ENCODE data around the gene ATG10. TPM values are rescaled to one million over a fixed set of nuclear protein-coding genes. Genes with fewer than 3 reads are reported as not detected.
A peak's percentile ranks its signal among the peaks of the same experiment; 100 is the strongest.
"Not testable (repeated sequence)": the region's sequence is repeated elsewhere in the genome, so short reads cannot be mapped to it uniquely, and the experiment has no call there.

Gene ATG10
- total RNA-seq, 4 donors from 2014 or later: 6.0 to 16.4 (median 10.2) TPM

DNA sequence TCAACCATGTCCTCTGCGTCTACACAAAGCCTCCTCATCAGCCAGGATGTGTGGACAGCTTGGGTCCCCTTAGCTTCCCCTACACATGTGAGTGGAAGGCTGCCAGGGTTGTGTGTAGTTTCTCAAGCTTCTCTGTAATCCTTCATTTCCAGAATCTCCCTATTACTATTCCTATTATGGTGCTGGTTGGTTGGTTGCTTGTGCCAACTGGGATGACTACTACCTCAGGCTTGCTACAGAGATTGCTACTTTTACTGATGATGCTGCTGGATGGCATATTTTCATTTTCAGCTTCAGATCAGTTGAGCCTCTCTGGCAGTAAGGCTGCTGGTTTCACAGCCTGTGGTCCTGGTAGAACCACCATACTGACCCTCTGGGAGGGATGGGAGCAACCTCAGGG, 39.9 kb downstream of the ATG10 start:
- Histone ChIP-seq H3K27me3 (no peaks in the 10 kb centered on the region), H3K27ac (no peak overlapping the region), H3K4me3 (no peak overlapping the region), H3K36me3 (no peaks in the 10 kb centered on the region), H3K4me1 (no peaks in the 10 kb centered on the region), H3K9me3 (peaks cover 0 to 17% (median 0%) of the 10 kb centered on the region in 3 donors)
- TF ChIP-seq EP300 (IDR thresholded peaks at IDR 0.05): no peak
- peak; percentile 46 for TF ChIP-seq POLR2AphosphoS5 (IDR thresholded peaks at IDR 0.05)
- TF ChIP-seq POLR2A (IDR thresholded peaks at IDR 0.05): no peak
- TF ChIP-seq, protein P1, sequence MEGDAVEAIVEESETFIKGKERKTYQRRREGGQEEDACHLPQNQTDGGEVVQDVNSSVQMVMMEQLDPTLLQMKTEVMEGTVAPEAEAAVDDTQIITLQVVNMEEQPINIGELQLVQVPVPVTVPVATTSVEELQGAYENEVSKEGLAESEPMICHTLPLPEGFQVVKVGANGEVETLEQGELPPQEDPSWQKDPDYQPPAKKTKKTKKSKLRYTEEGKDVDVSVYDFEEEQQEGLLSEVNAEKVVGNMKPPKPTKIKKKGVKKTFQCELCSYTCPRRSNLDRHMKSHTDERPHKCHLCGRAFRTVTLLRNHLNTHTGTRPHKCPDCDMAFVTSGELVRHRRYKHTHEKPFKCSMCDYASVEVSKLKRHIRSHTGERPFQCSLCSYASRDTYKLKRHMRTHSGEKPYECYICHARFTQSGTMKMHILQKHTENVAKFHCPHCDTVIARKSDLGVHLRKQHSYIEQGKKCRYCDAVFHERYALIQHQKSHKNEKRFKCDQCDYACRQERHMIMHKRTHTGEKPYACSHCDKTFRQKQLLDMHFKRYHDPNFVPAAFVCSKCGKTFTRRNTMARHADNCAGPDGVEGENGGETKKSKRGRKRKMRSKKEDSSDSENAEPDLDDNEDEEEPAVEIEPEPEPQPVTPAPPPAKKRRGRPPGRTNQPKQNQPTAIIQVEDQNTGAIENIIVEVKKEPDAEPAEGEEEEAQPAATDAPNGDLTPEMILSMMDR (IDR thresholded peaks at IDR 0.05): no peak
- WGBS, 2 donors (ENCODE audit: low coverage in 1 of 2): 88 to 100% methylated on average over 1 of the region's 1 CpG
- no peak for ATAC-seq

DNA sequence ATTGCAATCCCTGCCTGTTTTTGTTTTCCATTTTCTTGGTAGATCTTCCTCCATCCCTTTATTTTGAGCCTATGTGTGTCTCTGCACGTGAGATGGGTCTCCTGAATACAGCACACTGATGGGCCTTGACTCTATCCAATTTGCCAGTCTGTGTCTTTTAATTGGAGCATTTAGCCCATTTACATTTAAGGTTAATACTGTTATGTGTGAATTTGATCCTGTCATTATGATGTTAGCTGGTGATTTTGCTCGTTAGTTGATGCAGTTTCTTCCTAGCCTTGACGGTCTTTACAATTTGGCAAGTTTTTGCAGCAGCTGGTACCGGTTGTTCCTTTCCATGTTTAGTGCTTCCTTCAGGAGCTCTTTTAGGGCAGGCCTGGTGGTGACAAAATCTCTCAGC, 42.8 kb downstream of the ATG10 start:
- WGBS, 2 donors (ENCODE audit: low coverage in 1 of 2): 94 to 100% methylated on average over 3 to 4 of the region's 4 CpGs
- not testable (repeated sequence) for H3K27ac ChIP-seq

DNA sequence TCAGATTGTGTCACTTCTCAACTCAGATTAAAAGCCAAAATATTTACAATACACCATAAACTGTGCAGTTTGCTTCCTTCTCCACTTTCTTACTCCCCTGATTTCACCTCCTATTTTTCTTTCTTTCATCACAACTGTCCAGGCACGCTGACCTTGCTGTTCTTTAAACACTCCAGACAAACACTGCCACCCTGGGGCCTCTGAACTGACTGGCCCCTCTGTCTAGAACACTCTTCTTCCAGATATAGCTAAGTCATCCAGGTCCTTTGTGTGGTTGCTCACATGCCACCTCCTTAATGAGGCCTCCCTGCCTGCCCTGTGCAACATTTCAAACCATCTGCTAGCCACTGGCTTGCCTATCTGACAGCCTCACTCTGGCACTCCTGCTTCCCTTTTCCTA, 46.6 kb downstream of the ATG10 start:
- Histone ChIP-seq H3K27ac (no peak overlapping the region), H3K4me3 (no peak overlapping the region), H3K9me3 (peaks cover 0 to 18% (median 0%) of the 10 kb centered on the region in 3 donors), H3K4me1 (peaks cover 0 to 10% (median 0%) of the 10 kb centered on the region in 3 donors), H3K27me3 (no peaks in the 10 kb centered on the region), H3K36me3 (no peaks in the 10 kb centered on the region)
- no peak for ATAC-seq
- WGBS, 2 donors (ENCODE audit: low coverage in 1 of 2): 33 to 75% methylated on average over 1 of the region's 1 CpG
- TF ChIP-seq, protein P1 (IDR thresholded peaks at IDR 0.05): no peak
- TF ChIP-seq EP300 (IDR thresholded peaks at IDR 0.05) (no peak), POLR2A (IDR thresholded peaks at IDR 0.05) (no peak), POLR2AphosphoS5 (IDR thresholded peaks at IDR 0.05) (no peak)

More for the DNA sequence above, 42.8 kb downstream of the ATG10 start:
- not testable (repeated sequence) for H3K36me3 ChIP-seq, H3K27me3 ChIP-seq, ATAC-seq, H3K4me3 ChIP-seq, H3K4me1 ChIP-seq
- H3K9me3 ChIP-seq: peaks cover 0 to 18% (median 0%) of the 10 kb centered on the region in 3 donors

DNA sequence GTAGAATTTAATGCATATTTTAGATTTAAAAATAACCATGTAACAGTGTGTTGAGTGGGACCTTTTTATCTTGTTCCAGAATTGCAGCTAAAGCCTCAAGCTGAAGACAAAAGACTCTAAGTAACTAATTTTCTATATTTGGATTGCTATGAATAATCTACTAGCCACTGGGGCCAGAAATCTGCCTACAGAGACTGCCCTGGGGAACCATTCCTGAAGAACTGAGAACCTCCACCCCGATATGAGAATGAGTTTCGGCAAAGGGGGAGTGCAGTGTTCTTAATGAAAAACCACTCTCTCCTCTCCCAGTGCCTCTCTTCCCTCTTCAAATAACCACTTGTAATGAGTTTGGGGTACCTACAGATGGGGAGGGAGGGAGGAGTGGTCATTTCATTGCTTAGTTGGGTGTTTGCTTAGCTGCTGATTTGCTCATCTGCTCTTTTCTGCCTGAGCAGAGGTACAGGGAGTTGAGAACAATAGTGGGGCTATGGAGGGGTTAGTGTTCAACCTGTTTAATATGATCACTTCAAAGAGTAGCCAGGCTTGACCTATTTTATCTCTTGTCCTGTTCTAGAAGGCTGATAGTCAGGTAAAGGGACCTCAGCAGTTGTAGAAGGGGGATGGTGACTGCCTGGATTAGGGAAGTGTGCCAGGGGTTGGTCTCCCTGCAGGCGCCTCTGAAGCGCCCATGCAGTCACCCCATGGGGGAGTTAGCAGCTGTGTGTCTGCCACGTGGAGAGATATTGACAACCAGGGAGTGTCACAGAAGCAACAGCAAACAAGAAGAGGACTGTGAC, 47.7 kb downstream of the ATG10 start:
- peaks cover 0 to 10% (median 0%) of the 10 kb centered on the region in 3 donors for H3K4me1 ChIP-seq
- no peaks in the 10 kb centered on the region for H3K27me3 ChIP-seq
- WGBS, 2 donors (ENCODE audit: low coverage in 1 of 2): 78 to 80% methylated on average over 1 to 4 of the region's 5 CpGs
- ATAC-seq: no peak
- H3K27ac ChIP-seq: no peak overlapping the region
- H3K4me3 ChIP-seq: no peak overlapping the region
- no peak for TF ChIP-seq POLR2A (IDR thresholded peaks at IDR 0.05)
- TF ChIP-seq POLR2AphosphoS5 (IDR thresholded peaks at IDR 0.05): no peak
- peaks cover 0 to 18% (median 0%) of the 10 kb centered on the region in 3 donors for H3K9me3 ChIP-seq
- H3K36me3 ChIP-seq: no peaks in the 10 kb centered on the region

DNA sequence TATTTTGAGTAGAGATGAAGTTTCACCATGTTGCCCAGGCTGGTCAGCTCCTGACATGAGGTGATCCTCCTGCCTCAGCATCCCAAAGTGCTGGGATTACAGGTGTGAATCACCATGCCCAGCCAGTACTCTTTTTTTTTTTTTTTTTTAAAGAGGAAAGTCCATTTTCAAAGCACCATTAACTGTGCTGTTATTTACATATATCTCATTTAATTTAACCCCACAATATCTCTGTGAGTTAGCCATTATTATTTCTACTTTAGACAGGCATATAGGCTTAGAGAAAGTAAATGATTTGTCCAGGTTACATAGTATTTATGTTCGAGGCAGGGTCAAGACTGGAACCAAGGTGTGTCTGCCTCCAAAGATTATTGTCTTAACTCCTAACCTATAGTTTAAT, 50.7 kb downstream of the ATG10 start:
- H3K36me3 ChIP-seq: no peaks in the 10 kb centered on the region
- TF ChIP-seq POLR2AphosphoS5 (IDR thresholded peaks at IDR 0.05) (no peak), EP300 (IDR thresholded peaks at IDR 0.05) (no peak), POLR2A (IDR thresholded peaks at IDR 0.05) (no peak)
- TF ChIP-seq, protein P1 (IDR thresholded peaks at IDR 0.05): no peak
- H3K4me3 ChIP-seq: no peak overlapping the region
- no peaks in the 10 kb centered on the region for H3K9me3 ChIP-seq
- peaks cover 0 to 10% (median 0%) of the 10 kb centered on the region in 3 donors for H3K4me1 ChIP-seq
- 90 to 100% methylated on average over 1 of the region's 1 CpG for WGBS, 2 donors (ENCODE audit: low coverage in 1 of 2)
- ATAC-seq: no peak
- no peak overlapping the region for H3K27ac ChIP-seq
- H3K27me3 ChIP-seq: no peaks in the 10 kb centered on the region

DNA sequence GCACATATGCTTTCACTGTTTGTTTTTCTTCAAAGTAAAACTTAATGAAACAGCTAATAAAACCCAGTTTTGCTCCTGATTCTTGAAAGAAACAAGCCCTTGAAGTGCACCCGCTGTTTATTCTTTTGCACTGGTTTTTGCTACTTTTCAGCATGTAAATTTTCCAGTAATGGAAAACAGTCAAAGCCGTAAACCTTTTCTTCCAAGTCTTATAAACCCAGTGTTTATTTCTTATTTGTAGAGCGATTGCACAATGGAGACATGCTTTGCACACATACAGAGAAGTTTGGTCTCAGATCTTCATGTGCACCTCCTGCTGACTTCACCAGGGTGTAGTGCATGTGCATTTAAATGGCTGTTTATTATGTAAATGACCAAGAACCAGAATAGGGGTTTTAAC, 51.8 kb downstream of the ATG10 start:
- Histone ChIP-seq H3K27me3 (no peaks in the 10 kb centered on the region), H3K36me3 (no peaks in the 10 kb centered on the region), H3K27ac (no peak overlapping the region), H3K9me3 (no peaks in the 10 kb centered on the region), H3K4me3 (no peak overlapping the region), H3K4me1 (peaks cover 0 to 6% (median 0%) of the 10 kb centered on the region in 3 donors)
- 62 to 87% methylated on average over 2 to 3 of the region's 3 CpGs for WGBS, 2 donors (ENCODE audit: low coverage in 1 of 2)
- no peak for ATAC-seq
- TF ChIP-seq POLR2A (IDR thresholded peaks at IDR 0.05) (no peak), EP300 (IDR thresholded peaks at IDR 0.05) (no peak), POLR2AphosphoS5 (IDR thresholded peaks at IDR 0.05) (no peak)
- TF ChIP-seq, protein P1 (IDR thresholded peaks at IDR 0.05): no peak

All from gastroesophageal sphincter (tissue), 4 donors.